GM18499 (cell line): ENCODE results near the gene SYNGR1.

ENCODE experiments used
- ATAC-seq: cut with Tn5 transposase; IDR thresholded peaks from one replicate; pipeline ENCODE4 v1.9.1; 2021; ENCODE audit warnings: moderate number of reproducible peaks; ENCODE audit not compliant: insufficient read depth, unreplicated experiment

SYNGR1 gene

DNA sequence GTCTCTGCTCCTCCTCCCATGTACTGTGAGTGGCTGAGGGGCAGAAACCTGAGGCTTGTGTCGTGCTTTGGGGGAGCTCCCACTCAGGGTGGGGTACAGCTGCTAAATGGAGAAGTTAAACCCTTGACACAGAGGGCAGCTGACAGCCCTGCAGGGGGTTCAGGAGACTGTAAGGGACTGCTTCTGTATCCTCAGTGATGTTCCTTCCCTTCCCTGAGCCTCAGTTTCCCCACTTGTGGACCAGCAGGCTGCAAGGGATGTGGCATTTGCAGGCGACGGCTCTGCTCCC is 15.6 kb downstream of the SYNGR1 start:
- no peak for ATAC-seq

DNA sequence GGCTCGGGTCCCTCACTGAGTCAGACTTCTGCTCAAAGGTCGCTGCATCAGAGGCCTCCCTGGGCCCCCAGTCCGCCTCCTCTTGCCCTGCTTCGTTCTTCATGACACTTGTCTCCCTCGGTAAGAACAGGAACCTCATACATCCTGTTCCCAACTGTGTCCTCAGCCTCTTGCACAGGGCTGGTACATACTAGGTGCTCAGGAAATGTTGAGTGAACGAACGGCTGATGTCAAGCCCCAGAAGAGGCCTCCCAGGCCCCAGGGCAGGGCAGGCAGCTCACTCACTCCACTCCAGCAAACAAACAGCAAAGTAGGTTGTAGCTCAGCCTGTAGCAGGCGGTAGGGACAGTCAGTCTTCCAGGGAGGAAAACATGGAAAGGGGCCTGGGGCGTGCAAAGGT is 17.2 kb downstream of the SYNGR1 start:
- no peak for ATAC-seq

DNA sequence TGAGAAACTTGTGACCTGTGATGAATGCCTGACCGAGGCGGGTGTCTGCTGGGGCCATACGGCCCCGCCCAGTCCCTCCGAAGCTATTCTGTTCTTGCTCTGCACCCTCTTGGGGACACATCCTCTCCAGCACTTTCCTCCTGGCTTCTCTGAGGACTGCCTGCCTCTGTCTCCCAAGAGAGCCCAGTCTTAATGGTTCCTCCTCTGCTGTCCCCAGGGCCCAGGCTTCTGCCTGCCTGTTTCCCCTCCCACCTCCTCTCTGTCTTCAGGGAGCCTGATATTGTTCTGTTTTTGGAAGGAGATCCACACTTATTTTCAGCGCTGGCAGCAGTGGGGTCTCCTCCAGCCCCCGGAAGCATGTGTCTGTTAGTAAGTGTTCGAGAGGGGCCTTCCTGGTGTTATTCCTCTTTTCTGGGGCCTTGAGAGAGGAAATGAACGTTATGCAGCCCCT is 18.7 kb downstream of the SYNGR1 start:
- no peak for ATAC-seq

DNA sequence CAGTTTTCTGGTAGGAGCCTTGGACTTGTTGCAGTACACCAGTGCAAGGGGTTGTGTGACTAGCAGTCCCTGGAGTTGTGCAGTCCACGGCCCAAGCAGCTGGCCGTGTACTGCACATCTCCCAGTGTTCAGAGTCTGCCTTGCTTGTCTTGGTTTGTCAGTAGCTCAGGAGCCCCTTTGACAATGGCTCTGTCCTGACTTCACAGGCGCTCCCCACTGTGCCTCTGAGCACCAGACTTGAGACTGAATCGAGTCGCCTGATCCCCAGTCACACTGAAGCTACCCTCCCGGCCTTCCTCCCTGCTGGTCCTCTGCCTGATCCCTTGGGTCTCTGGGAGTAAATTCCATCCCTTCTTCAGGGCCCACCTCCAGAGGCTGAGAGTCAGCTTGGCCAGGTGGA is 19.4 kb downstream of the SYNGR1 start:
- no peak for ATAC-seq

DNA sequence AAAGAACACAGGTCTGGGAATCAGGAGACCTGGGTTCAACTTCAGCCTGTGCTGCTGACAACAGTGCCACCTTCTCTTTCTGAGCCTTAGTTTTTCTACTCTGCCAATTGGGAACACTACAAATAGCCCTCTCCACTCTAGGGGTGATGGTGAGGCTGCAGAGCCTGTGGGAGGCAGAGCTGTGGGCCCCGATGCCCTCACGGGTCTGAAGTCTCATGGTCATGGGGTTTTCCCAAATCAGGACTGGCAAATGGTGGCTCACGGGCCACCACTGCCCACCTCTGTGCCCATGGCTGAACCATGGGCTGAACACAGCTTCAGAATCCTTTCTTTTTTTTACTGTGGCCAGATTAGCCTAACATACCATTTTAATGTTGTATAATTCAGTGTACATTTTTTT is 19.8 kb downstream of the SYNGR1 start:
- no peak for ATAC-seq

DNA sequence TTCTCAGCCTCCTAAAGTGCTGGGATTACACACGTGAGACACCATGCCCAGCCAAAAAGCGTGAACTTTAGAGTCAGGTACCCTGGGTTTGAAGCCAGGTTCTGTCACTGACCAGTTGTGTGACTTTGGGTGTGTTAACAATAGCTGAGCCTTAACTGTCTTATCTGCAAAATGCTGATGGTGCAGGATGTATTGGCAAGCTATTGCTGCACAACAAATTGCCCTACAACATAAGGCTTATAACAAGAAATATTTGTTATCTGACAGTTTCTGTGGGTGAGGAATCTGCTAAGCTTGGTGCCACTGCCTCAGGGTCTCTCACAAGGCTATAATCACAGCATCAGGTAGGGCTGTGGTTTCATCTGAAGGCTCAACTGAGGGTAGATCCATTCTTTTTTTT is 21.9 kb downstream of the SYNGR1 start:
- no peak for ATAC-seq

DNA sequence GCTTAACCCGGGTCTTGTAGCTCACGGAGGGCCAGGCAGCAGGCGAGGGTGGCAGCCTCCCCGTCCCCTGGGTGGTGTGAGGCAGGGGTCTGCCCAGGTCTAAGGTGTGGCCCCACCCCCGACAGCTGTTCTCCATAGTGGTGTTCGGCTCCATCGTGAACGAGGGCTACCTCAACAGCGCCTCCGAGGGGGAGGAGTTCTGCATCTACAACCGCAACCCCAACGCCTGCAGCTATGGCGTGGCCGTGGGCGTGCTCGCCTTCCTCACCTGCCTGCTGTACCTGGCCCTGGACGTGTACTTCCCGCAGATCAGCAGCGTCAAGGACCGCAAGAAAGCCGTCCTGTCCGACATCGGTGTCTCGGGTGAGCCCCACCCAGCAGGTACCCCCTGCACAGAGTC is 24.4 kb downstream of the SYNGR1 start:
- no peak for ATAC-seq

DNA sequence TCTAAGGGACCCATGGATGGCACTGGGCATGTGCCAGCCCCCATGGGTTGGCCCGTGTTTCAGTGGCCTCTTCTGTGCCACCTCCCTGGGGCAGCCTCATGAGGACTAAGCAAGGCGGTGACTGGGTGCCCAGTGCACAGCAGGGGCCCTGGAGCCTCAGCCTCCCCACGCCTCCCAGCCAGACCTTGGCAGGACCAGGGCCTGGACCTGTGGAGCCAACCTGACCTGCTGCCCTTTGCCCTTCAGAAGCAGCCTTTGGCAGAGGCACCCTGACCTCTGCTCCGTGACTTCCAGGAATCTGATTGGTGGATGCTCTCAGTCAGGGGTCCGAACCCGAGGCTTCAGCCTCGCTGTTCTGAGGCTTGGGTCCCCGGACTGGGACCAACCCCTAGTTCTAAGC is 25.0 kb downstream of the SYNGR1 start:
- no peak for ATAC-seq

DNA sequence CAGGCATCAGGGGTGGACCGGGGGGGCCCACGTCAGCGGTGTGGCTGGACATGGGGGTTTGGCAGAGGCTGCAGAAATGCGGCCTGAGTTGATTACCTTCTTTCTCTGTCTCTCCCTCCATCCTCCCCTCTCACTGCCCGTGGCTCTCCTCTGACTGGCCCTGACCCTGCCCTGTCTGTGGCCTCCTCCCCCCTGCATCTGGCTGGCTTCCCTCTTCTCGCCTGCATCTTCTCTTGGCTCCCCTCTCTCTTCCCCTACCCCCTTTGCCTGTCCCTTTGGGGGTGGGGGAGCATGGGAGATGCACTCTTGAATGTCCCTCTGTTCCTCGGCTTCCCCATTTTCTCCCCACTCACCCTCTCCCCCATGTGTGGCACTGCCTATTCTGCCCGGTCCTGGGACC is 25.9 kb downstream of the SYNGR1 start:
- no peak for ATAC-seq

DNA sequence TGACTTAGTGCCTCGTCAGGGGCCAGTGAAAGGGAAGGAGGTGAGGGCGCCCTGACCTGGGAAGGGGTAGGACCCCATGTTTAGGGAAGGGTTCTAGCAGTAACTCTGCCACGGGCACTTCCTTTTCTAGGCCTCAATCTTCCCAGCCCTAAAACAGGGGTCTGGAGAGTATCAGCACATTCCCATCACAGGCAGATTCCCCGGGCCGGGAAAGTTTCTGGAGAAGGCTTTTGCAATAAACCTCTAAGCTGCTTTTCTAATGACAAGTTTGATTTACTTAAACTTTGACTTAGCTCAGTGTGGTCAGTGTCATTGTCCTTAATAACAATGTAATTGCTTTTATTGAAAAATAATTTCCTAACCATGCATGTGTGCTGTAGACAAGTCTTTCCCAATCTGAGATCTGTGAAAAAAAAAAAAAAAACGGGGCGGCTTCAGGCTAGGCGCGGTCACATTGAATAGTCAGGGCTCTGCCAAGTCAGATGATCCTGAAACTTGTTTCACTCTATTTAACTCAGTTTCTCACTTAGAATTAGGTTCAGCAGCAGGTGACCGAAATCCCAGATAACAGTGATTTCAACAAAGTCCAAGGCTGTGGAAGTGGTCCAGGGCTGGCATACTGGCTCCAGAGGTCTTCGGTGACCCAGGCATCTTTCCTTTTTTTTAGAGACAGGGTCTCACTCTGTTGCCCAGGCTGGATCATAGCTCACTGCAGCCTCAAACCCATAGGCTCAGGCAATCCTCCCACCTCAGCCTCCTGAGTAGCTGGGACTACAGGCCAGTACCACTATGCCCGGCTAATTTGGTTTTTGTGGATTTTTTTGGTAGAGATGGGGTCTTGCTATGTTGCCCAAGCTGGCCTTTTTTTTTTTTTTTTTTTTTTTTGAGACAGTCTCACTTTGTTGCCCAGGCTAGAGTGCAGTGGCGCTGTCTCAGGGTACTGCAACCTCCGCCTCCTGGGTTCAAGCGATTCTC is 30.3 kb downstream of the SYNGR1 start:
- ATAC-seq: no peak

DNA sequence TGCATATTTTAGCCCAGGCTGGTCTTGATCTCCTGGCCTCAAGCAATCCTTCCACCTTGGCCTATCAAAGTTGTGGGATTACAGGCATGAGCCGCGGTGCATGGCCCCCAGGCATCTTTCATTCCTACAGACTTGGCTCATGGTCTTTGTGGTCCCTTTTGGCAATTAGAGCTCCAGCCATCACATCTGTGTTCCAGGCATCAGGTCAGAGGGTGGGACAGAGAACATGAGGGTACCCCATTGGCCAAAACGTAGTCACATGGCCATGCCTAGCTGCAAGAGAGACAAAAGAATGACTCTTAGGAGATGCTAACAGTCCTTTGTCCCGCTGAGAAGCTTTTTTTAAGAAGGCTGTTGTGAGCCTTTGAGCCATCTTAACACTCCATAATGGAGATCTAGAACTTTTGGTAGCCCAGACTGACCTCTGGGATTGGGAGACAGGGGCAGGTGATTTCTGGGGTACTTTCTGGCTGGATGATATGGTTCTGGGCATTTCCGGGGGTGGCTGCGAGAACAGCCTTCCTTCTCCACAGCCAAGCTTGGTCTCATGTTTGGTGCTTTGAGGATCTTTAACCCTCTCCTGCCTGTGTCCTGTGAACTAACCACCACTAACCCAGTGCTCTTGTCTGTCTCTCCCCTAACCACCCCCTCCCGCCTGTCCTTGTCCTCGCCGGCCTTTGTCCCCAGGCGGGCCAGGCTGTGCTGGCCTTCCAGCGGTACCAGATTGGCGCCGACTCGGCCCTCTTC is 31.4 kb downstream of the SYNGR1 start:
- ATAC-seq: no peak

DNA sequence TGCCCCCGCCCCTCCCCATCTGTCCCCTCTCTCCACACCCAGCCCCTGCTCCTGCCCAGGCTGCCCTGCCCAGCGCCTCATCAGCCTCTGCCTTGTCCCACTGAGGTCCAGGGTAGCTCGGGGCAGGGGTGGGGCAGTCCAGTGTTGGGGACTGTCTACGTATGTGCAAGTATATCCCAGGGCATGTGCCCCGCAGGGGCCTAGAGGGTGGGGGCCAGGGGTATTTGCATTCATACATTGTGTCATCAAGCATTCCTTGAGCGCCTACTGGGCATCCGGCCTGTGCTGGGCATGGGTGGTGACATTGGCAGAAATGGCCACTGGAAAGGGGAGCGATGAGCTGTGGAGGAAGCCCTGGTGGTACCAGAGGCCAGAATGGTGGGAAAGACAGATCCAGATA is 32.1 kb downstream of the SYNGR1 start:
- no peak for ATAC-seq

DNA sequence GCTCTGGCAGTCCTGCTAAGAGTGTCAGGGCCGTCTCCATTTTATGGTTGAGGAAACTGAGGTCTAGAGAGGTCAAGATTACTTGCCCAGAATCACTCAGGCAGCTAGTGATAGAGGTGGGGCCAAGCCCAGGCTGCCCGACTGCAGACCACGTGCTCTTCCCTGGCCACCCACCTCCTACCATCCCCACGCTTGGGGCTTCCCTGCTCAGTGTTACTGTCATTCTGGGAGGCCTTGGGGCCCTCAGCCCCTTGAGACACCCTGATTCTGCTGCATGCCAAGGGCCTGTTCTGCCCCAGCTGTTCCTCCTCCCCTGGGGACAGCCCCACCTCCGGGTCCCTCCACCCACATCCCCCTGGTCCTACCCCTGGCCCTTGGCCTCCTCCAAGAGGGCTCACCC is 32.6 kb downstream of the SYNGR1 start:
- no peak for ATAC-seq

DNA sequence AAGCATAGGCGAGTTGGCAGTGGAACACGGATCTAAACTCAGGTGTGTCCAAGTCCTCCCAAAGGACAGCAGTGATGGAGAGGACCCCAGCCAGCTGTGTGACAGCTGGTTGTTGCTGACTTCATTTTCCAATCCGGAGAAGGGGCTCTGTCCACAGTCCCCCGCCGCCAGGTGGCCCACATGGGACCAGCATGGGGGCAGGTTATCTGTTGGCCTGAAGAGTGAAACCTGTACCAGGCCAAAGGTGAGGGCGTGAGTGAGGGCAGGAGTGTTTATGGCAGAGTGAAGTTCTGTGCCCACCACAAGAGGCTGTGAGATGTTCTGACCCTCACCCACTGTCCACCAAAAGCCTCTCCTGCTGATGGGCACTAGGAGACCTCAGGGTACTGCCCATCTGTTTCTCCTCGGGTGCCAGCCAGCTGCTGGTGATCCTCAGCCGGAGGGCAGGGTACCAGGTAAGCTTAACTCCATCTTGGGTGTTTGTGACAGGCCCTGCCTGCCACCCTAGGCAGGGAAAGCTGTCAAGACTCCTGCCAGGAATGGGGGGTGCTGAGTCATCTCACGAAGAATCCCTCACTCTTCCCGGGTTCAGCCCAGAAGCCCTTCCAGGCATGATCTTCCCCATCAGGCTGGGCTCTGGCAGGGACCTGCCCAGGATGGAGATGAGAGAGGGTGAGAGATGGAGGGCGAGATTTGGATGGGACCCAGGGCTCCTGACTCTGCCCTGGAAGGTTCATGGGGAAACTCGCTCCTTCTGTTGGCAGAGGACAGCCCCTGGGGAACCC is 34.2 kb downstream of the SYNGR1 start:
- no peak for ATAC-seq

DNA sequence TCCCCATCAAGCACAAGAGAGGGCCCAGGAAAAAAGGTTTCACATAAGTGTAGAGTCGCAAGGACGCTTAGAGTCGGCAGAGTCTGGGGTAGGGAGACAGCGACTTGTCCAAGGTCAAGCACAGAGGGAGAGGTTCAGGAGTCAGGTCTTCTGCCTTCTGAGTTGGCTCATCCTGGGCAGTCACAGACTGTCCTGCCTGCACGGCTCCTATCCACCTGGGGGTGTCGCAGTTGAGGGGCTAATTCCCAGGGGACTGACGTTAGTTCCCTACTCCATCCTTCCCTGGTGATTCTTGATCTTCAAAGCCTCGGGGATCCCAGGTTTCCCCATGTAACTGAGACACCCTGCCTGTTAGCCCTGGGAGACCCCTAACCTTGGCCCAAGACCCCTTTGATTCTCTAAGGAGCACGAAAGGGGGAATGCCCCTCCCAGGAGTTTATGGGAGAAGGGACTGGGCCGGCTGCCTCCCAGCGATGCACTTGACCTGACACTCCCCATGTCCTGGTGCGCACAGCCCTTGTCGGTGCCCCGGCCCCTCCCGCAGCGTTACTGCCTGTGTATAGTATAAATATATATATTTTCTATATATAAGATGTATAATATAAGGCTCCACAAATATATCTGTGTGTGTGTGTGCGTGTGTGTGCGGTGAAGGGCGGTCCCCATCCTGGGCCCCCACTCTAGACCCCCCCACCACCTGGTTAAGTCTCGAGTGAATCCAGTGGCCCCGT is 35.1 kb downstream of the SYNGR1 start:
- no peak for ATAC-seq

DNA sequence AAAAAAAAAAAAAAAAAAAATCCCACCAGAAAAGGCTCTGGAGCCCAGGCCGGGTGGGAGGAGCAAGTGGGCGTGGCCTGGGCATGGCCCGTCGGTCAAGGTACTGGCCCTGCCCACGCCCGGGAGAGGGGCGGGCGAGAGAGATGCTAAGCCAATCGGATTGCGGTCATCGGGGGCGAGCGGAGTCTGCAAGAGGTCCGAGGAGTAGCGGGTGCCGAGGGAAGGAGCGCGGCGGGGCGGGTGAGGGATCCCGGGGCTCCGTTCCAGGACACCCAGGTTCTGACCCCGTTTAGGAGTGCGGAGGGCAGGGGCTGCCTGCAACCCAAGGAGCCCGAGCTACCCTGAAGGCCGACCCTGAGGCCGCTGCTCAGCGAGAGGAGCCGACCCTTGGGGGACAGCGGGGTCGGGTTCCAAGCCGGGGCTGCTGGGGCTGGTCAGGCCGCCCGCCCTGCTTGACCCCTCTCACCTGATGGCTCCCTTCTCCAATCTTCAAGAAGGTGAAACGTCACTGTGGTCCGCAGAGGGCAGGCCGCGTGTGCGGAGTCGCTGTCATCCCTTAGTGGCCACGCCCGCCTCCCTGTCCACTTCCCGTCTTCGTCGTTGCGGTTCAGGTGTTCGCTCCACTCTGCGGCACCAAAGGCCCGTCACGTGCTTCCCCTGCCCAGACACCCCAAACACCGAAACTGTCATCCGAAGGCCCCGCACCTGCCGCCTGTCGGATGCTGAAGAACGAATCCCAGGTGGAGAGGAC is 38.6 kb downstream of the SYNGR1 start:
- ATAC-seq: no peak

DNA sequence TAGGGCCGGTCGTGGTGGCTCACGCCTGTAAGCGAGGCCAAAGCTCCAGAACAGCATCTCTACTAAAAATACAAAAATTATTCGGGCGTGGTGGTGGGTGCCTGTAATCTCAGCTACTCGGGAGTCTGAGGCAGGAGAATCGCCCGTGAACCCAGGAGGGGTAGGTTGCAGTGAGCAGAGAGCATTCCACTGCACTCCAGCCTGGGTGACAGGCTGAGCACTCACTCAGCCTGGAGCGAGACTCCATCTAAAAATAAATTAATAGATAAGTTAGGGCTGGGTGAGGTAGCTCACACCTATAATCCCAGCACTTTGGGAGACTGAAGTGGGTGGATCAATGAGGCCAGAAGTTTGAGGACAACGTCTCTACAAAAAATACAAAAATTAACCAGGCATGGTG is 39.6 kb downstream of the SYNGR1 start:
- no peak for ATAC-seq

DNA sequence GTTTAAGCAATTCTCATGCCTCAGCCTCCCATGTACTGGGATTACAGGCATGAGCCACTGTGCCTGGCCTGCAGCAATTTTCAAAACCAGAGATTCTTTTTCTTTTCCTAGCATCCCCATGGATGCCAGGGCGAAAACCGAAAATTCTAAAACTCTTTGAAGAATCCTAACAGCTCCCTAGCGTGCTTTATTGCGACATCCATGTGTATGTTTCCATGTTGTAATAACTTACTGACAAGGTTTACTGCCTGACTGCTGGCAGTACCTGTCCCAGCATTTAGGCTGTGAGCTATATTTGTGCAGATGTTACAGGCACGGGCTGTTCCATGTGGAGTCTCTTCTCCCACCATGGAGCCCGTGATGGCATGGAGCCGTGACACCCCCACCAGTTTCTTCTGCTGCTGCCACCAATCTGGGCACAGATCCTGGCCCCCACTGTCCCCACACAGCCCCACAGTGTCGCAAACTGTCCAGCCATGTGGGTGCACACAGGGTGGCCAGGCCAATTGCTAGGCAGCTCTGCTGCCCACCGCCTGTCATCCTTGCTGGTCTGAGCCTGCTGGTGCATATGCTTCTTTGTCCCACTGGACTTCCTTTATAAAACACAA is 42.7 kb downstream of the SYNGR1 start:
- ATAC-seq: no peak
